HG02852 (cell line): Measurements from ENCODE around the gene CHD2.

Experiments
- ATAC-seq: cut with Tn5 transposase; IDR thresholded peaks from one replicate; pipeline ENCODE4 v1.9.1; 2021; ENCODE audit warnings: mild to moderate bottlenecking, moderate library complexity; ENCODE audit not compliant: unreplicated experiment

The CHD2 gene

GRCh38 chr15:92928225-92928750, 28.2 kb downstream of the CHD2 start:
- ATAC-seq: no peak

GRCh38 chr15:92929002-92929401, 28.9 kb downstream of the CHD2 start:
- no peak for ATAC-seq

GRCh38 chr15:92930054-92930621, 30.0 kb downstream of the CHD2 start:
- ATAC-seq: no peak

- ATAC-seq: no peak
These were observed 30.7 kb downstream of the CHD2 start for GRCh38 chr15:92930776-92931175.

- no peak for ATAC-seq
These were observed 33.0 kb downstream of the CHD2 start for GRCh38 chr15:92932946-92933649.

GRCh38 chr15:92933831-92934230, 33.7 kb downstream of the CHD2 start:
- no peak for ATAC-seq

- no peak for ATAC-seq
These were observed 34.6 kb downstream of the CHD2 start for GRCh38 chr15:92934716-92935115.

- no peak for ATAC-seq
These were observed 36.0 kb downstream of the CHD2 start for GRCh38 chr15:92936138-92936537.

GRCh38 chr15:92936693-92937092, 36.6 kb downstream of the CHD2 start:
- ATAC-seq: no peak

GRCh38 chr15:92937901-92938300, 37.8 kb downstream of the CHD2 start:
- ATAC-seq: no peak

- no peak for ATAC-seq
These were observed 38.3 kb downstream of the CHD2 start for GRCh38 chr15:92938387-92938786.

- ATAC-seq: no peak
These were observed 41.5 kb downstream of the CHD2 start for GRCh38 chr15:92941668-92942067.

- ATAC-seq: no peak
These were observed 42.6 kb downstream of the CHD2 start for GRCh38 chr15:92942706-92943105.

GRCh38 chr15:92943581-92943980, 43.5 kb downstream of the CHD2 start:
- ATAC-seq: no peak

- no peak for ATAC-seq
These were observed 44.9 kb downstream of the CHD2 start for GRCh38 chr15:92944946-92945521.

GRCh38 chr15:92947071-92947730, 47.1 kb downstream of the CHD2 start:
- no peak for ATAC-seq

GRCh38 chr15:92949604-92950249, 49.6 kb downstream of the CHD2 start:
- no peak for ATAC-seq

- no peak for ATAC-seq
These were observed 51.8 kb downstream of the CHD2 start for GRCh38 chr15:92951800-92952457.

- ATAC-seq: no peak
These were observed 52.3 kb downstream of the CHD2 start for GRCh38 chr15:92952458-92952850.

GRCh38 chr15:92953566-92953965, 53.4 kb downstream of the CHD2 start:
- ATAC-seq: no peak

GRCh38 chr15:92954002-92954401, 53.9 kb downstream of the CHD2 start:
- no peak for ATAC-seq
